Right atrium auricular region (tissue), 2 donors: Measurements from ENCODE around the gene HPS1. TPM values are rescaled to one million over a fixed set of nuclear protein-coding genes. Genes with fewer than 3 reads are reported as not detected.

Experiments
- DNase-seq: peaks from one replicate; pipeline ENCODE4 v3.0.0-alpha.2; 2019; ENCODE audit warnings: low spot score
- H3K27ac ChIP-seq, 2 donors: fragments of 200-600 bp; sonication (generic); 1 replicate in 1 of 2; 2 replicates in 1 of 2; pipeline ENCODE4 v1.5.1; 2016 to 2019
- H3K27me3 ChIP-seq, 2 donors: fragments of 200-600 bp; sonication (generic); one replicate each; pipeline versions ENCODE4 v1.5.1 to v1.6.0; 2017 to 2019
- H3K36me3 ChIP-seq: fragments of 200-600 bp; sonication (generic); one replicate; pipeline ENCODE4 v1.5.1; 2016
- H3K4me1 ChIP-seq, 2 donors: fragments of 200-600 bp; sonication (generic); one replicate each; pipeline versions ENCODE4 v1.5.1 to v1.6.0; 2017 to 2019
- H3K4me3 ChIP-seq, 2 donors: fragments of 200-600 bp; sonication (generic); 1 replicate in 1 of 2; 2 replicates in 1 of 2; pipeline ENCODE4 v1.5.1; 2017 to 2019; ENCODE audit warnings: mild to moderate bottlenecking in 1 of 2, moderate library complexity in 1 of 2
- H3K9me3 ChIP-seq, 2 donors: fragments of 200-600 bp; sonication (generic); one replicate each; pipeline ENCODE4 v1.5.1; 2019
- total RNA-seq, 2 donors: library from RNA; depleted of rRNA; stranded (reverse); fragments of >200 nt; gene quantifications; one replicate each; pipeline ENCODE4 v1.1.0, GENCODE V29; 2016
- TF ChIP-seq, protein P1 (sequence below), 2 donors: fragments of 200-600 bp; sonication (generic); IDR thresholded peaks; one replicate each; pipeline ENCODE4 v1.5.1; 2019; ENCODE audit warnings: antibody characterized with exemption in 2 of 2

HPS1 gene
- total RNA-seq, 2 donors from 2014 or later, result 26.9 to 43.6 TPM

DNA sequence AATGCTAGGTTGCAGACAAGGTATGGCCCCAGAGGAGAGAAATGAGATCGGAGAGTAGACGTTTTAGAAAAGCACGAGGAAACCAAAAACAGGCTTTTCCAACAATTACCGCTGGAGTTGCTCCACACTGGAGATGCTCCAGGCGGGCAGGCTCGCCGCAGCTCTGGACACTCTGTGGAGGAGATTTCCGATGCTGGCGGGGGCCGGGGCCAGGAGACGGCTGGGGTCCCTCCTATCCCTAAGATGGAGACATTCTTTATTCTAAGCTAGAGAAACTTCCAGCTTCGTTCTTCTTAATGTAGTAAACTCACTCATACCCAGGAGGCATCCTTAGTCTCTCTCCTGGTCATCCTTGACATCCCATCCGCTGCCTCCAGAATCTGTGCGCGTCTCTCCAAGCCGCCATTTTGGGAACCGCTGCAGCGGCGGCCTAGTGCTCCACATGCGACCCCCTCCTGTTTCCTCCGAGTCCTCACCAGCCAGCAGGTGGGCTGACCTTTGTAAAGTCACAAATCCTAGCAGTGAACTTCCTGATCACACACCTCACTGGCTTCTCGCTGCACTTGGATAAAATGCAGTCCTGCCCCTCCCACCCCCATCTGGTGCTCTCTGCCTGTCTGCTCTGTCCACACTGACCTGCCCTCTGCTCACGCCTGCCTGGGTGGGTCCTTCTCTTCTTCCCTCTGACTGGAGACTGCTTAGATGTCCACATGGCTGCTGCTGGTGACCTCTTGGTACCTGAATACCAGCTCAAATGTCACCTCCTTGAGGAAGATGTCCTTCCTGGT lies 43.6 kb downstream of the HPS1 start:
- Histone ChIP-seq H3K27ac (no peak overlapping the region), H3K27me3 (no peaks in the 10 kb centered on the region), H3K9me3 (no peaks in the 10 kb centered on the region), H3K36me3 (no peaks in the 10 kb centered on the region), H3K4me1 (no peaks in the 10 kb centered on the region), H3K4me3 (no peak overlapping the region)
- TF ChIP-seq, protein P1, sequence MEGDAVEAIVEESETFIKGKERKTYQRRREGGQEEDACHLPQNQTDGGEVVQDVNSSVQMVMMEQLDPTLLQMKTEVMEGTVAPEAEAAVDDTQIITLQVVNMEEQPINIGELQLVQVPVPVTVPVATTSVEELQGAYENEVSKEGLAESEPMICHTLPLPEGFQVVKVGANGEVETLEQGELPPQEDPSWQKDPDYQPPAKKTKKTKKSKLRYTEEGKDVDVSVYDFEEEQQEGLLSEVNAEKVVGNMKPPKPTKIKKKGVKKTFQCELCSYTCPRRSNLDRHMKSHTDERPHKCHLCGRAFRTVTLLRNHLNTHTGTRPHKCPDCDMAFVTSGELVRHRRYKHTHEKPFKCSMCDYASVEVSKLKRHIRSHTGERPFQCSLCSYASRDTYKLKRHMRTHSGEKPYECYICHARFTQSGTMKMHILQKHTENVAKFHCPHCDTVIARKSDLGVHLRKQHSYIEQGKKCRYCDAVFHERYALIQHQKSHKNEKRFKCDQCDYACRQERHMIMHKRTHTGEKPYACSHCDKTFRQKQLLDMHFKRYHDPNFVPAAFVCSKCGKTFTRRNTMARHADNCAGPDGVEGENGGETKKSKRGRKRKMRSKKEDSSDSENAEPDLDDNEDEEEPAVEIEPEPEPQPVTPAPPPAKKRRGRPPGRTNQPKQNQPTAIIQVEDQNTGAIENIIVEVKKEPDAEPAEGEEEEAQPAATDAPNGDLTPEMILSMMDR (IDR thresholded peaks at IDR 0.05), result no peak
- DNase-seq, result no peak

DNA sequence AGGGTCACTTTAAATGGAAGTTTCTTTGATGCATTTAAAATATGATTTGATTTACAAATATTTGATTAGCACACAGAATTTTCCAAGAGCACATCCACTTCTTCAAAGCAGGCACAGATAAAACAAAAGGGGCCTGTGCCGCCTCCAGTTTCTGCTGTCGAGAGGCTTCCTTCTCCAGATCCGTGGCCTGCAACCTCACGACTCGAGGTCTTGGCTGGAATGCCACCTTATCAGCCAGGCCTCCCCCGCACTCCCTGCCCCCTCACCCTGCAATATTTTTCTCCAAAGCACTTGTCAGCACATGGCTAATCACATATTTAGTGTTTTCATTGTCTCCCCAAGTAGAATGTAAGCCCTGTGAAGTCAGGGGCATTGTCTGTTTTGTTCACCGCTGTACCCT lies 44.3 kb downstream of the HPS1 start:
- no peaks in the 10 kb centered on the region for H3K27me3 ChIP-seq
- H3K4me1 ChIP-seq, result no peaks in the 10 kb centered on the region
- DNase-seq, result no peak
- no peaks in the 10 kb centered on the region for H3K9me3 ChIP-seq
- no peaks in the 10 kb centered on the region for H3K36me3 ChIP-seq
- H3K4me3 ChIP-seq, result no peak overlapping the region
- no peak overlapping the region for H3K27ac ChIP-seq
- TF ChIP-seq, protein P1 (IDR thresholded peaks at IDR 0.05), result no peak

DNA sequence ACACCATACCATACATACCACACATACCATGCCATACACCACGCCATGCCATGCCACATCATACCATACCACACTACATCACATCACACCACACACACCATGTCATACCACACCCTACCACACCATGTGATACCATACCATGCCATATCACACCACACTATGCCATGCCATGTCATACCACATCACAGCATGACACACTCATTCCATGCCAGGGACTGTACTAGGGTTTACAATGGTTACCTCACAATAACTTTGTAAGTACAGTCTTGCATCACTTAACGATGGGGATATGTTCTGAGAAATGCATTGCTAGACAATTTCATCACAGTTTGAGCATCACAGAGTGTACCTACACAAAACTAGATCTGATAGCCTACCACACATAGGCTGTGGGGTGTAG lies 46.3 kb downstream of the HPS1 start:
- H3K4me1 ChIP-seq, result no peaks in the 10 kb centered on the region
- H3K9me3 ChIP-seq, result no peaks in the 10 kb centered on the region
- DNase-seq, result no peak
- no peak overlapping the region for H3K4me3 ChIP-seq
- no peak overlapping the region for H3K27ac ChIP-seq
- no peaks in the 10 kb centered on the region for H3K36me3 ChIP-seq
- no peaks in the 10 kb centered on the region for H3K27me3 ChIP-seq
- TF ChIP-seq, protein P1 (IDR thresholded peaks at IDR 0.05), result no peak

DNA sequence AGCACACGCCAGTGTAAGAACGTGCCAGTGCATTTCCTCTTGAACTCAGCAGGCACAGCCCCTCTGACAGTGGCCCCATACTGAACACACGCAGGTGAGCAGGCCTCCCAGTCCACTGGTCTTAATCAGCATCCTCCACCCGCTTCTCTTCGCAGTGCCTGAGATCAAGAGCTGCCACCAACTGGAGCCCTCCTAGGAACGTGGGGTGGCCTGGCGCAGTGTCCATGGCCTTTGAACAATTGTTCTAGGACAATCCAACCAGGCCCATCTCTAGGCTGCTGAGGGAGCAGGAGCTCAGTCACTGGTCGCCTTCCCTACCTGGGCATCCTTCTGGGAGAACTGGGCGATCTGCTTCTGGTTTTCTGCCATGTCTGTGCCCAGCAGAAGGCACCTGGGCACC lies 47.0 kb downstream of the HPS1 start:
- no peak overlapping the region for H3K27ac ChIP-seq
- H3K4me1 ChIP-seq, result no peaks in the 10 kb centered on the region
- no peak for DNase-seq
- H3K27me3 ChIP-seq, result no peaks in the 10 kb centered on the region
- no peaks in the 10 kb centered on the region for H3K36me3 ChIP-seq
- TF ChIP-seq, protein P1 (IDR thresholded peaks at IDR 0.05), result no peak
- H3K4me3 ChIP-seq, result no peak overlapping the region
- no peaks in the 10 kb centered on the region for H3K9me3 ChIP-seq

DNA sequence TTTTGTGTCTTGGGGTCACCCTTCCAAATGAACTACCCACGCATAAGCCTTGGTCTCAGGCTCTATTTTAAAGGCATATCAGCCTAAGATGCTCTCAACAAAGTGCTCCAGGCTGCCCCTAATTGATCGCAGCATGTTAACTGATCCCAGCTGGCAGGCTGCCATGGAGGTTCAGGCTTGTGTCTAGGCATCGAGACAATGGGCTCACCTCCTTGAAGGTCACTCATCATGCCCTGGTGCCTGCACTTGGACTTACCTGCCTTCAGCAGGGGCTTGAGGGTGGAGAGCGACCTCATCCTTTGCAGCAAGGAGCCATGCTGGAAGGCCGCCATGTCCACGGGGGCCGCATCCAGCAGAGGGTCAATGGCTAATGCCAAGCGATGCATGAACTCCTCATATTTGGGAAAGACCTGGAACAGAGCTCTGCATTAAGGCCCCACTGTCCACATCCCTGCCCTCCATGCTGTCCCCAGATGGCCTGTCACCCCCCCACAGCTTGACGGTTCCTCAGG lies 49.6 kb downstream of the HPS1 start:
- no peak overlapping the region for H3K4me3 ChIP-seq

More for the DNA sequence above, 49.6 kb downstream of the HPS1 start:
- TF ChIP-seq, protein P1 (IDR thresholded peaks at IDR 0.05), result no peak
- DNase-seq, result no peak
- no peaks in the 10 kb centered on the region for H3K9me3 ChIP-seq
- H3K36me3 ChIP-seq, result no peaks in the 10 kb centered on the region
- H3K4me1 ChIP-seq, result peaks cover 0 to 3% of the 10 kb centered on the region in 2 donors
- H3K27me3 ChIP-seq, result no peaks in the 10 kb centered on the region
- no peak overlapping the region for H3K27ac ChIP-seq
